ENCODE results near the gene FLNC.

The FLNC gene

DNA sequence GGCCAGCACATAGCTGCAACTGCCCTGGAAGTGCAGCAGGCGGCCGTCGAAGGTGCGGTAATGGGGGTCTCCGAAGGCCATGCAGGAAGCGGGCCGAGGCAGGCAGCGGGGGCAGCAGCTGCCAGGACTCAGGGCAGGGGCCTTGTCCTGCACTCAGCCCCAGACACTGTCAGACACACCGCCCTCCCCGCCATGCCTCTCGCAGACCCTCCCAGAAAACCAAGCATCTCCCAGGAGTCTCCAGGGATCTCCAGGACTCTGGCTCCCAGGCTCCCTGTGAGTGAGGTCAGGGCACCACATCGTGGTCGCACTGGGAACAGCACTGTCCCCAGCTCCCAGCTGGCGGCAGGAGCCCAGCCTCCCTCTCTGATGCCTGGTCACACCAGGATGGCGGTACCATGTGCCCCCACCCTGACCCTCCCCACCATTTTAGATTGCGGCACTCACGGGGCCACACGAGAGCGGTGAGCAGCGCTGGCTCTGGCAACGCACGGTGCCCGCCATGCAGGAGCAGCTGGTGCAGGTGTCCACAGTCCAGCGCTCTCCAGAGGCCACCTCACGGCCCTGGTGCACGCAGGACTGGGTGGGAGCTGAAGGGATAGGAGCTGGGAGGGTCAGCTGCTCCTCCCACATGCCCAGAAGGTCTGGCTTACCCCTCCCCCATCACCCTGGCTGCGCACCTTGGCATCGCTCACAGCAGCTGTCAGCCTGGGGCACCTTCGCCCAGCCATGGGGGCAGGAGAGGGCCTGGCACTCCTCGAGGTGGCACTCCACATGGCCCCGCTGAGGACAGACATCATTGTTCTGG is 49.9 kb downstream of the FLNC start:
- DNase-seq, result no peak

DNA sequence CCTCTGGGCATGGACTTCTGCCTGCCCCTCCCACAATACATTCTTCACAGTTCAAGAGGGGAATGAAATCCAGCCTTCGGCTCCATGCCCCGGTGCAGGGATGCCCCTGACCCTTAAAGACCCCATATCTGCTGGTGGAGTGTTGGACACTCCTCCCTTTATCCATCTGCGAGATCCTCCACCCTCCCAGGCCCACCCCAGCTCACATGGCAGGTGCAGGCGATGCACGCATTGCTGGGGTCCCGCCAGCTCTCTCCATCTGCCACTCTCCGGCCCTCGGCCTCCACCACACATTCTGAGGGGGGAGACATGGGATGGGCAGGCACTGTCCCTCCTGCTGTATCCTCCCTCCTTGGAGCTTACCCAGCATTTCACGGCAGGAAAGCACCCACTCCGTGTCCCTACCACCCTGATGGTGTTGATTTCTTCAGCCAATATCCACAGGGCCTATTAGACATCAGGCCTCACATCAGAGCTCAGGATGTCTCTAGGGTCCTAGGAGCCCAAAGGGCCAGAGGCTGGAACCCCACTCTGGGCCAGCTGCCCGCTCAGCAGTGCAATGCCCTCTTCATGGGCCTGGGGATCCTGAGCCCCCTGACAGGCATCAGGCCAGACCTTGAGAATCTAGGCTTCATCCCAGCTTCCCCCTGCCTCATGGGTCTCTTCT is 50.7 kb downstream of the FLNC start:
- DNase-seq, result no peak

DNA sequence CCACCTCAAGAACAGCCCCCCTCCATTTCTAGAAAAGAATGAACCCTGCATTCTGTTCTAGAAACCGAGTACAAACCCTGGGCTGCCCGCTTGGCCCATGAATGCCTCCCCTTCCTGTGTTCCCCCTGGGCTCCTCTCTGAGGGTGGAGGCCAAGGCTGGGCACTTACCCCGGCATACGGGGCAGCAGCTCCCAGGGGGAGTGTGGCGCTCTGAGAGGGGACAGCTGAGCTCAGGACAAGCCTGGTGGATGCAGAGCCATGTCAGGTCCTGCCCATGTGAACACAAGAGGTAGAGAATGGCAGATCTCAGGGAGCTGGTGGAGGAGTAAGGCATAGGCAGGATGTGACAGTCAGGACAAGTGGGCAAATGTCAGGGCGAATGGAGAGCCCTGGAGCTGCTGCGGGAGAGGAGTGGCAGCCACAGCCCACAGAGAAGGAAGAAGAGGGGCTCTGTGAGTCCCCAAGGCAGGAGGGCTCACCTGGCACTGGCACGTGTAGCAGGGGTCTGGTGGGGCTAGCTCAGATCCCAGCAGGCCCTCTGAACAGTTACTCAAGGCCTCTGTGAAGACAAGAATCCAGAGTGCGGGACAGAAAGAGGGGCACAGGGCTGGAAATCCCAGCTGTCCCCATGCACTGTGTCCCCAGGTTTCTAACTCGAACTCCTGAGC is 51.4 kb downstream of the FLNC start:
- no peak for DNase-seq

DNA sequence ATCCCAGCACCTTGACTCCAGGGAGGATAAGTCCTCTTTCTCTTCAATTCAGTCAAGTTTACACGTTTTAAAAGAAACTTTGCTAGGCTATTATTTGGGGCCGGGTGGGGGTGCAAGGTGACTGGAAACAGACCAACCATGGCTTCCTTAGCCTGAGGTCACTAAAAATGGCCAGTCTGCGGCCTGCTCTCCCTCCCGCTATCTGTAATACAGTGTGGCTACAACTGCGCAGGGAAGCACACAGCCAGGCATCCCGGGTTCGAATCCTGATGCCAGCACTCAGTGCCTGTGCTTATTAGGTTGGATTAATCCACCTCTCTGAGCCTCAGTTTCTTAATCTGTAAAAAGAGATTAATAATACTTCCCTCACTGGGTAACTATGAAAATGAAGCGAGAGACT is 51.9 kb downstream of the FLNC start:
- no peak for DNase-seq

DNA sequence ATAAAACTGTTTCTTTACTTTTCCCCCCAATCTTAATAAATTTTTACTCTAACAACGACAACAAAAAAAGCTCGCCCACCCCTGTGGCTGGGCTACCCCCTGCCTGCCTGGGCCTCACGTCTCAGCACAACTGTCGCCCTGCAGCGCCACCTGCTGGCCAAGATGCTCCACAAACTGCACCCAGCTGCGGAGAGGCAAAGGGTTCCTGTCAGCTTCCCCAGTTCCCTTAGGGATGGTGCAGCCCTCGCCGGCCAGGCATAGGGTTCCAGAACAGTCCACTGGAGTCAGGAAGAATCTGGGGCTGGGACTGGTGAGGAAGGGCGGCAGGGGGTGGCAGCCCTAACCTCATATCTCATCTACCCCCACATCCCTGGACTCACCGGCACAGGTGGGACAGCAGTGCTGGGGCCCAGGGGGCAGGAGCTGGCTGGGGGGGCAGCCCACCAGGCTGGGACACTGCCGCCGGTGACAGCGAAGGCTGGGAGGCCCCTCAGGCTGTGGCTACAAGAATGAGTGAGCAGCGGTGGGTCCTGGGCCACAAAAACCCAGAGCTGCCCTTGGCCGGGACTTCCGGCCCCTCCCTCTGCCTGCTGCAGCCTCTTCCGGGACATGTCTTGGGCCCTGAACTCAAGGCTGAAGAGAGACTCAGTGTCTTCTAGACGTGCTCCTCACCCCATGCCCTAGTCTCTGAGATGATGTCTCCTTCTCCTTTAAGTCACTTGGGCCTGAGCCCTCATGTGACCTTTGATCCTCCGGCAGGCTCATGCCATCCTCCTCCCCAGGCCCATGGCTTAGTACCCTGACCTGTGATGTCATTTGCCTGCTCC is 53.6 kb downstream of the FLNC start:
- peak; percentile 79 to 90 (median 84) for DNase-seq

DNA sequence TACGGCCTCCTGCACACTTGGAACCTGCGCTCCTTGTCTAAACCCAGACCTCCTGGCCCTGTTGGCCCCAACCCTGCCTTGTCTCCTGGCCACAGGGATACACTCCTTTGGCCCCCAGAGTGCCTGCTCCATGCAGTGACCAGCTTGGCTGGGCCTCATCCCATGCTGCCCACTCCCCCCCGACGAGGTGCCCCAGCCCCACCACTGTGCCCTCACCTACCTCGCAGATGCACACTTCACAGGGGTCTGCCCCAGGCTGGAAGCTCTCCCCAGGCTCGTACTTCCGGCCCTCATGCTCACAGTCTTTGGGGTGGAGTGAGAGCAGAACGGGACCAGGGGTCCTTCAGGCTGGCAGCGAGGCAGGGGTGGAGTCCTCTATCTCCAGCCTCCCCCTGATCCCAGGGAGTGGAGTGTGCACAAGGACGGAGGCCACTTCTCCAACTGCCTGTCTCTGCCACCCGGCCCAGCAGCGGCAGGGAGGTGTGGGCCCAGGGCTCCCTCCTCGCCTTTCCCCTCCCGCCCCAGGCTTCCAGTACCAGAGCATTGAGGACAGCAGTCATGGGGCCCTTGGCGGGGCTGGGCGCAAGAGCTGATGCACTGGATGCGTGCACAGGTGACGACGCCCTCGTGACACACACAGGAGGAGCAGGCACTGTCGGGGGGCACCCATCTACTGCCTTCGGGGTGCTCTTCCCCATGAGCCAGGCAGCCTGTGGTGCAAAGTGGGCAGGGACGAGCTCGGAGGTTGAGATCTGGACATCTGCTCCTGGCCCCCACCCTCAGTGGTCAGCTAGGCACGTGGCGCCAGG is 54.6 kb downstream of the FLNC start:
- no peak for DNase-seq

DNA sequence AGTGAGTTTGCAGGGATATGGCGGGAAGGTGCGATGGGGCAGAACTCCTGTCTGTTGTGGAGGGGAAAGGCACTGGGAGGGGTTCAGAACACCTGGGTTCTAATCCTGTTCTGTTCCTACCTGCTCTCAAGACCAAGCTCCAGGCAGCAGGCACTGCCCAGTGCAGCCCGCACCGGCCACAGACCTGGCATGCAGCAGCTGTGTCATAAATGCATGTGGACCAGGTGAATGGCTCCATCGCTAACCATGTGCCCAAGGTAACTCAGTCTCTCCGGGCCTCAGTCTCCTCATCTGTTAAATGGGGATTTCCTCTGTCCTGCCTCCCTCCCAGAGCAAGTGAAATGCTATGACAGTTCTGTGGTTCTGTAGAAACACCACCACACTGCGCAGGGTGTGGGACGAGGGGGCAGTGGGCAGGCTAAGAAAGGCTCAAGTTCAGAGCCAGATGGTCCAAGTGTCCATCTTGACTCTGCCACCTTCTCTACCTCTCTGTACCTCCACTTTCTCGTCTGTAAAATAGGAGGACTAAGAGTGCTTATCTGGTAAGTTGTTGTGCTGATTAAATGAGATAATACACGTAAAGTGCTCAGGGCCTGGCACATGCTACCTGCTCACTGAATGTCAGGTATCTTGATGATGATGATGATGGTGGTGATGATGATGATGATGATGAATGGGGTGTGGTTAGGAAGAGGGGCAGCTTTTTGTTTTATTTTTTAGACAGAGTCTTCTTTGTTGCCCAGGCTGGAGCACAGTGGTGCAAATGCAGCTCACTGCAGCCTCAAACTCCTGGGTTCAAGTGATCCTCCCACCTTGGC is 55.4 kb downstream of the FLNC start:
- DNase-seq, result no peak

DNA sequence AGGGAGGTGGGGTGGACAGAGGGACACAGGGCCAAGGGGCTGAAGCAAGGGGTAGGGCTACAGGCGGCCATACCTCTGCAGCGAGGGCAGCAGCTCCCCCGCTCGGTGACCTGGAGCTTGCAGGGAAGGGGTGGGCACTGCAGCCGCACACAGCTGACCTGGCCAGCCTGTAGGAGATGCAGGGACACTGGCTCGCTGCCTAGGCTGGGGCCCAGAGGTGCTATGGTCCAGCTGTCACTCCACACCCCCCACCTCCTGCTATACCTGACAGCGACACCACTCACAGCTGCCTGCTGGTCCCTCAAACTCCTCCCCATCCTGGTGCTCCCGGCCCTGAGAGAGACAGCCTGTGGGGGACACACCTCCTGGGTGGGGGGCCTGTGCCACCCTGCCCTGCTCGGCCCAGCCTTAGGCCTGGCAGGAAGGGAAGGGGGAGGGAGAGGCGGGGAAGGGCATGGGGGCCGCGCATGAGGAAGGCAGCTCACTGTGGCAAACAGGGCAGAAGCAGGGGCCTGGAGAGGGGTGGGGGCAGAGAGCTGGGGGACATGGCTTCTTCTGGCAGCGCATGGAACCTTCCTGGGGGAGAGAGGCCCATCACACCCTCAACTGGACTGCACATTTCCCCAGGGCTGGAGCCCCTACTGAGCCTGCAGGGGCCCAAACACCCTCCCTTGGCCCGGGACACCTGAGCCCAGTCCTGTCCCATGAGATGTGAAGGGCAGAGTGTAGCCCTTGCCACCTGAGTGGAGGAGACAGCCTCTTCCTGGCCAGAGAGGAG is 56.4 kb downstream of the FLNC start:
- no peak for DNase-seq

DNA sequence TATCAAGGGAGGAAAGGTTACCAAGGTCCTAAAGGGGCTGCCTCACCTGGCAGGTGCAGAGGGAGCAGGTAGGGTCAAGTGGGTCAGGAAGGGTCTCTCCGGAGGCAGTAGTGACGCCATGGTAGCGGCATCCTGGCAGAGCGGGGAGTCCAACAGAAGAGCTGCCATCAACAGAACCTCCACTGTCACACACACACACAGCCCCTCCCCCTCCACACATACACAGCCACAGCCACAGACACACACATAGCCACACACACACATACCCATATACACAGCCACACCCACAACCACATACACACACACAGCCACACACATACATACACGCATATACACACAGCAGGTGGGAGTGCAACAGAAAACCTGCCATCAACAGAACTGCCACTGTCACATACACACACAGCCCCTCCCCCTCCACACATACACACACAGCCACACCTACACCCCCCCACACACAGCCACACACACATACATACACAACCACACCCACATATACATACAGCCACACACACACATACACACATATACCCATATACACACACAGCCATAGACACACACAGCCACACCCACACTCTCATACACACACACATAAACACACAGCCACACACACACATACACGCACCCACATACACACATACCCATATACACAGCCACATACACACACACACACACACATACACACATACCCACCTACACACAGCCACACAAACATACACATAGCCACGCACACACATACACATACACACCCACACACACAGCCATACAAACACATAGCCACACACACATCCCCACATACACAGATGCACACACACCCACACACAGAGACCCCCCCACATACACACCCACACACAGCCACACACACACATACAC is 57.2 kb downstream of the FLNC start:
- DNase-seq, result no peak

DNA sequence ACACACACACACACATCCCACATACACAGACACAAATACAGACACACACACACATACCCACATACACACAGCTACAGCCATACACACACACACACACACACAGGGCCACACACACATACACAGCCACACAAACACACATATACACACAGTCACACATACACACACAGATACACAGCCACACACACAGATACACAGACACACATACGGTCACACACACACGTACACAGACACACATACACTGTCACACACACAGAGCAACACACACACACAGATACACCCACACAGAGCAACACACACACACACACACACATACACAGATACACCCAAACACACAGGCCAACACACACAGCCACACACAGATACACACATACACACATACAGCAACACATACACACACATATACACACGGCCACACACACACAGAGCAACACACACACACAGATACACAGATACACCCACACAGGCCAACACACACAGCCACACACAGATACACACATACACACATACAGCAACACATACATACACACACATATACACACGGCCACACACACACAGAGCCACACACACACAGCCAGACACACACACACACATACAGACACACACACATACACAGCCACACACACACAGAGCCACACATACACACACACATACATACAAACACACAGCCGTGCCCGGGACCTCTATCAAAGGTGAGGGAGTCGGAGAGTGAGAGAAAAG is 58.0 kb downstream of the FLNC start:
- no peak for DNase-seq

DNA sequence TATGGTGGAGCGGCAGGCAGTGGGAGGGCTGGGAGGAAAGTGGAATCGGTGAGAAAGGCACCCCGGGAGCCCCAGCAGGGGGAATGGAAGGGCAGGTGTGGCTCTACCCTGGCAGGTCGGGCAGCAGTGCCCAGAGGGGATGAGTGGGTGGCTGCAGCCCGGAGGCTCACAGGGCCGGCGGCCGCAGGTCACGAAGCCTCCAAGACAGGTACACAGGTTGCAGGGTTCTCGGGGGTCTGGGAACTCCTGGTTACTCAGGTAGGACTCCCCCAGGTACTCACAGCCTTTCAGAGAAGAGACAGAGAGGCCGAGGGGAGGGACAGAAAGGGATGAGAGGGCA is 58.5 kb downstream of the FLNC start:
- no peak for DNase-seq

DNA sequence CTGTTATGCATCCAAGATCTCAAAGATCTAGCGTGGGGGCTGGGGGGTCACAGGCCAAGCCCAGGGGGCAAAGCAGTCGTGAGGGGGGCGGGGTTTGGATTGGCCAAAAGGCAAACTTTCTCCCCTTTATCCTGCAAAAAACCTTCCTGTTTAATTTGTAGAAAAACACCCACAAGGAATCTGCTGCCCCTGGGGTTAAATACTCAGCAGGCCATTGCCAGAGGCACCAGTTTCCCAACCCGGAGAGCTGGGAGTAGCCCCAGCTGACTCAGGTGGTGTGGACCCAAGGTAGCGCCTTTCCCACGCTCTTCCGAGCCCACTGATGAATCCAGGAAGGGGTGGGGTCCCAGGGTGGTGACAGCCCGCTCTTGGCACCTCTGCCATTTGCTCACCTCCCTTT is 58.9 kb downstream of the FLNC start:
- DNase-seq, result no peak

DNA sequence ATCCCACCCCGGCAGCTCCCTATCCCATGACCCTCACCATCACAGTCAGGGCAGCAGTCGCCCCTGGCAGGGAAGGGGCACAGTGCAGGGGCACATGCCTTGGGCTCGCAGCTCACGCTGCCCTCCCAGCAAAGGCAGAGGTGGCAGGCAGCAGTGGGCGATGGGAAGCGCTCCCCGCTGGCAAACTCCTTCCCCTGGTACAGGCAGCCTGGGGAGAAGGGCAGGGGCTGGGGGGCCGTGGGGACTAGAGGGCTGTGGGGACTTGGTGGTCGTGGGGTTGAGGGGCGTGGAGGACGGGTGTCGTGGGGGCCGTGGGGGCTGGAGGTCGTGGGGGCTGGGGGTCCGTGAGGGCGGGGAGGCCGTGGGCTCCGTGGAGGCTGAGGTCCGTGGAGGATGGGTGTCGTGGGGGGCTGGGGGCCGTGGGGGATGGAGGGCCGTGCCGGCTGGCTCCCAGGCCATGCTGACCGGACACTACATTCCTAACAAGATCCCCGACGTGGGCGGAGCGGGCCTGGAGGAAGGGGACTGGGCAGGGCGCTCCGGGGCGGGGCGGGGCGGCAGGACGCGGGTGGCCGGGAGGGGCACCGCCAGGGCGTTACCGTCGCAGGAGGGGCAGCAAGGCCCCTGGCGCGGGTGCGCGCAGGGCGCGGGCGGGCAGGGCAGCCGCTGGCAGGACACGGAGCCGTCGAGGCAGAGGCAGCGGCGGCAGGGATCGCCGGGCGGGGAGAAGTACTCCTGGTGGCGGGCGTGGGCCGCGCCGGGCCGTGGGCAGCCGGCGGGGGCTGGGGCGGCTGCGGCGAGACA is 60.3 kb downstream of the FLNC start:
- DNase-seq, result no peak

DNA sequence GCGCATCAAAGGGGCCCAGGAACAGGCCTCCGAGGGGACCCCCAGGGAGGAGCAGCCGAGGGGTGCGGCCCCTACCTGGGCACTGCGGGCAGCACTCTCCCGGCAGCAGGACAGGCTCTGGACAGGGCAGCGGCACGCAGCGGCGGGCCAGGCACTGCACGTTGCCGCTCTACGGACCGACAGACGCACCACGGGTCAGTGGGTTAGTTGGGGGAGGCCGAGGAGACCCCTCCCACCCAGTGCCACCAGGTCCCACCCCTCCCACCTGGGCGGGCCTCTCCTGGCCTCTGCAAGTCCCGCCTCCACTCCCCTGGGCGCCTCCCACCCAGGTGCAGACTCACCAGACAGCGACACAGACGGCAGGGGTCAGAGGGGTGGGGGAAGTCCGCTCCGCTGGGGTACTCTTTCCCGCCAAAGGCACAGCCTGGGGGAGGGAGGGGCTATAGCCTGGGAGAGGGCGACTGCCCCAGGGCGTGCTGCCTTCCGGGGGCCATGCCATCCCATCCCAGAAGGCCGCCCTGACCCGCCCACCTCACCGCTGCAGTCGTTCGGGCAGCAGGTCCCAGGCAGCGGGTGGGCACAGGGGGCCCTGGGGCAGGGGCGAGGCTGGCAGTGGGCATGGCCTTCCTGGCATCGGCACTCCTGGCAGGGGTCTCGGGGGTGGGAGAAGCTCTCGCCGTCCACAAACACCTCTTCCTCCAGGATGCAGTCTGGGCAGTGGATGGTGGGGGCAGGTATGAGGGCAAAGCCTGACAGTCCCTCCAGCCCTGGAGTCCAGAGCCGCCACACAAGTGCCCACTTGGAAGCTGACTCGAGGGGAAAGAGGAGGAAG is 61.1 kb downstream of the FLNC start:
- DNase-seq, result peak in 1 of 4 experiments; percentile 6

DNA sequence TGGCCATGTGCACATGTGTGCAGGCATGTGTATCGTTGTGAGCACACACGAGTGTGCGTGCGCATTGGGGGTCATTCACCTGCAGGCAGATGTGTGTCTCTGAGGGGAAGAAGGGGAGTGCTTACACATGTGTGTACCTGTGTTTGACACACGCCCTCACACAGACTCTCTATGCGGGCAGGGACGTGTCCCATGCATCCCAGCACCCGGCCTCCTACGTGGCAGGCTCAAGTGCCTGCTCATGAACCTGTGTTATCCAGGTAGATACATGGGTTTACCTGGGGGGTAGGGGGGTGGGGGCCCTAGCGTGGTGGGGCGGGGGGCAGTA is 61.7 kb downstream of the FLNC start:
- no peak for DNase-seq

DNA sequence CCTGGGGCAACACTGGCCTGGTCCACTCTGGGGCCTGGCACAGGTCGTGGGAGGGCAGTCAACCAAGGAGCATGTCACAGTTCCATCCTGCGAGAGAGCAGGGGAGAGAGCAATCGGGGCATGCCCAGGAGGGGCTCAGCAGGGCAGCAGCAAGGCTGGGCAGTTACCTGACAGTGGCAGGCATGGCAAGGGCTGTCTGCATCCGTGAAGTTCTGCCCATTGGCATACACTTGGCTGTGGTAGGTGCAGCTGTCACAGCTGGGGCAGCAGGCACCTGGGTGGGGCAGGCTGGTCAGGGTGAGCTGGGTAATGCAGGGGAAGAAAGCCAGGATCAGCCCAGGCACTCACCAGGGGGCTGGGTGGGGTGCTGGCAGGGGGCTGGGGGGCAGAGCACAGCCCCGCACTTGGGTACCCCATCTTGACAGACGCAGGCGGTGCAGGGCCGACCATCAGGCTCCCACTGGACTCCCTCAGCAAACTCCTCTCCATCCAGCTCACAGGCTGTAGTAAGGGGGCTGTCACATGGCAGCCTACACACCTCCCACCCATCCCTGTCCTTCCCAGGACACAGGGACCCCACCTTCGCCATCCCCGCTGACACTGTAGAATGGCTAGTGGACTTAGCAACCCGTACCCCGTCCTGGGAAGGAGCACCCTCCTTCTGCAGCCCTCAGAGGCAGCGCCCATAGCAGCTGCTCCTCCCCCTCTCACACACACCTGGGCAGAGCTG is 62.5 kb downstream of the FLNC start:
- DNase-seq, result no peak
